ENCODE results near the gene CTDNEP1. TPM values are rescaled to one million over a fixed set of nuclear protein-coding genes. Genes with fewer than 3 reads are reported as not detected.

Gene CTDNEP1
- total and polyA plus RNA-seq, 2 of the 4 experiments (the other 2 are of a cell fraction), result 23.8 to 132 TPM

DNA sequence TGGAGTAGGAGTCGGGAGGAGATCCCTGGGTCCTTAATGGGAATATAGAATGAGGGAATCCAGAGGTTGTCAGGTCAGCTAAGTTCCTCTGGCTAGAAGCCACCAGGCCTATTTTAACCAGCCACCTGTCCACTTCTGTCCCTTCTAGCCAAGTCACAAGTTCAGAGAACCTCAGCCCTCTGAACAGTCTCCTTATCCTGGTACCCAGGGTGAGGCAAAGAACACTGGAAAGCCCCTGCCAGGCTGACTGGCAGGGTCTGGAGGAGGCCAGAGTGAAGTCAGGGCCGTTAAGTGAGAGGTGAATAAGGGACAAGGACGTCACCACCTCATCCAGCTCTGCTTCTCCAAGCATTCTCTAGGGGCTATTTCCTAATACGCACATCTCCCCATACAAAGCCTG, 2.7 kb downstream of the CTDNEP1 start:
- Histone ChIP-seq H4K20me1 (ENCODE audit: insufficient read depth, low read length) (peaks cover 9% of the 10 kb centered on the region; the same call in 1 of the 2 replicates), H2BK20ac (ENCODE audit: low read depth, low read length) (no peak overlapping the region), H3K56ac (ENCODE audit: extremely low read depth, insufficient read depth, low read length) (no peak overlapping the region), H4K8ac (ENCODE audit: low read depth in 2 of 2, low read length in 2 of 2) (no peak overlapping the region), H2AK9ac (replicated peaks; ENCODE audit: low read depth, low read length, poor library complexity) (no peak overlapping the region), H3K4me2 (ENCODE audit: low read depth, low read length) (no peak overlapping the region), H3K4ac (ENCODE audit: low read depth, low read length) (no peak overlapping the region), H3K27me3 (ENCODE audit: control insufficient read depth, insufficient read depth, low read length) (no peaks in the 10 kb centered on the region), H3K4me1 (ENCODE audit: control insufficient read depth, insufficient read depth, low read length) (peaks cover 8% of the 10 kb centered on the region), H4K91ac (ENCODE audit: insufficient read depth, low read depth, low read length) (no peak overlapping the region), H2BK5ac (ENCODE audit: low read depth, low read length, poor library complexity, severe bottlenecking) (no peak overlapping the region), H2BK120ac (ENCODE audit: low read depth, low read length) (no peak overlapping the region), H2AFZ (replicated peaks; ENCODE audit: low read length, poor library complexity) (no peak overlapping the region), H2AK5ac (ENCODE audit: low read depth, low read length) (0 out of 2 replicates have a peak overlapping the region, but pooled peaks have one; percentile 18), H3K79me1 (ENCODE audit: low read depth in 1 of 2, low read length in 2 of 2) (peaks cover 5 to 46% of the 10 kb centered on the region in 2 experiments; a peak in 3 of 4 replicates), H3K27ac (ENCODE audit: insufficient read depth, low read length) (no peak overlapping the region), H3K14ac (replicated peaks; ENCODE audit: low read depth, low read length) (no peak overlapping the region), H3K4me3 (ENCODE audit: insufficient read depth, low read depth, low read length) (no peak overlapping the region), H3K18ac (ENCODE audit: low read depth, low read length) (no peak overlapping the region), H3K23ac (ENCODE audit: low read depth, low read length) (peak overlapping the region; percentile 68), H3K36me3 (ENCODE audit: control insufficient read depth, insufficient read depth, low read length) (peaks cover 17% of the 10 kb centered on the region), H3K9me3 (ENCODE audit: control insufficient read depth, insufficient read depth, low read length) (no peaks in the 10 kb centered on the region), H3K9ac (ENCODE audit: low read depth, low read length) (no peak overlapping the region), H4K5ac (ENCODE audit: low read depth, low read length) (no peak overlapping the region), H3K9me1 (ENCODE audit: insufficient read depth, low read length) (peaks cover 10% of the 10 kb centered on the region), H2BK15ac (ENCODE audit: low read depth, low read length) (no peak overlapping the region)
- dilution Hi-C loops (cut with HindIII; ENCODE audit: low sequenced_read_pairs, unreplicated experiment) (no loop called here), in situ Hi-C loops (cut with MboI; ENCODE audit: low sequenced_read_pairs) (loop anchor here (25.0 kb wide), 1 partner anchor 914 kb away; the partner anchor contains the start of genes PER1 and VAMP2), intact Hi-C loops (cut with micrococcal nuclease) (no loop called here)
- POLR2A ChIA-PET (ENCODE audit: unreplicated experiment), result interaction anchor here (0.6 kb wide), 2 partner anchors 10 to 19 kb away, joined by 3 to 6 read pairs; no protein-coding TSS in a partner anchor
- TF ChIP-seq, protein P1, sequence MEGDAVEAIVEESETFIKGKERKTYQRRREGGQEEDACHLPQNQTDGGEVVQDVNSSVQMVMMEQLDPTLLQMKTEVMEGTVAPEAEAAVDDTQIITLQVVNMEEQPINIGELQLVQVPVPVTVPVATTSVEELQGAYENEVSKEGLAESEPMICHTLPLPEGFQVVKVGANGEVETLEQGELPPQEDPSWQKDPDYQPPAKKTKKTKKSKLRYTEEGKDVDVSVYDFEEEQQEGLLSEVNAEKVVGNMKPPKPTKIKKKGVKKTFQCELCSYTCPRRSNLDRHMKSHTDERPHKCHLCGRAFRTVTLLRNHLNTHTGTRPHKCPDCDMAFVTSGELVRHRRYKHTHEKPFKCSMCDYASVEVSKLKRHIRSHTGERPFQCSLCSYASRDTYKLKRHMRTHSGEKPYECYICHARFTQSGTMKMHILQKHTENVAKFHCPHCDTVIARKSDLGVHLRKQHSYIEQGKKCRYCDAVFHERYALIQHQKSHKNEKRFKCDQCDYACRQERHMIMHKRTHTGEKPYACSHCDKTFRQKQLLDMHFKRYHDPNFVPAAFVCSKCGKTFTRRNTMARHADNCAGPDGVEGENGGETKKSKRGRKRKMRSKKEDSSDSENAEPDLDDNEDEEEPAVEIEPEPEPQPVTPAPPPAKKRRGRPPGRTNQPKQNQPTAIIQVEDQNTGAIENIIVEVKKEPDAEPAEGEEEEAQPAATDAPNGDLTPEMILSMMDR (conservative IDR thresholded peaks at IDR 0.05; ENCODE audit: low read depth, low read length), result no peak
- TF ChIP-seq SMC3 (IDR thresholded peaks at IDR 0.05; ENCODE audit: low read depth, low read length) (no peak), MAFK (IDR thresholded peaks at IDR 0.05; ENCODE audit: low read depth, low read length) (no peak), MXI1 (IDR thresholded peaks at IDR 0.05; ENCODE audit: borderline replicate concordance, low read depth, low read length) (no peak), RAD21 (IDR thresholded peaks at IDR 0.05; ENCODE audit: low read length) (no peak), RFX5 (IDR thresholded peaks at IDR 0.05; ENCODE audit: low read depth, low read length) (no peak), MAZ (IDR thresholded peaks at IDR 0.05; ENCODE audit: borderline replicate concordance, low read depth, low read length) (no peak), RCOR1 (IDR thresholded peaks at IDR 0.05; ENCODE audit: insufficient replicate concordance, low read length) (no peak), POLR2A (IDR thresholded peaks at IDR 0.05; ENCODE audit: low read depth, low read length) (no peak), CHD1 (IDR thresholded peaks at IDR 0.05; ENCODE audit: low read depth, low read length) (no peak), NFE2L2 (IDR thresholded peaks at IDR 0.05; ENCODE audit: low read depth, low read length) (no peak), CEBPB (IDR thresholded peaks at IDR 0.05; ENCODE audit: low read depth, low read length) (no peak), ELK1 (IDR thresholded peaks at IDR 0.05; ENCODE audit: borderline replicate concordance, low read depth, low read length) (no peak), BHLHE40 (IDR thresholded peaks at IDR 0.05; ENCODE audit: low read depth, low read length) (no peak), FOS (IDR thresholded peaks at IDR 0.05; ENCODE audit: low read depth, low read length) (no peak)
- TF ChIP-seq, protein P2, sequence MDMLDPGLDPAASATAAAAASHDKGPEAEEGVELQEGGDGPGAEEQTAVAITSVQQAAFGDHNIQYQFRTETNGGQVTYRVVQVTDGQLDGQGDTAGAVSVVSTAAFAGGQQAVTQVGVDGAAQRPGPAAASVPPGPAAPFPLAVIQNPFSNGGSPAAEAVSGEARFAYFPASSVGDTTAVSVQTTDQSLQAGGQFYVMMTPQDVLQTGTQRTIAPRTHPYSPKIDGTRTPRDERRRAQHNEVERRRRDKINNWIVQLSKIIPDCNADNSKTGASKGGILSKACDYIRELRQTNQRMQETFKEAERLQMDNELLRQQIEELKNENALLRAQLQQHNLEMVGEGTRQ (IDR thresholded peaks at IDR 0.05; ENCODE audit: low read depth, low read length), result no peak
- CTCF ChIA-PET, result no interaction called here
- no CpG with 5 or more reads among the region's 4 CpGs for WGBS, 2 experiments (ENCODE audit: extremely low coverage in 2 of 2, insufficient read length in 1 of 2)
- ATAC-seq (ENCODE audit: low read depth) (no peak), DNase-seq (no peak)
- BruUV-seq (replicated peaks), result no TSS peak
